GM19468 (cell line): Measurements from ENCODE around the gene ETHE1.

Source experiments
- ATAC-seq: cut with Tn5 transposase; IDR thresholded peaks from one replicate; pipeline ENCODE4 v1.9.1; 2021; ENCODE audit warnings: mild to moderate bottlenecking, moderate library complexity, moderate number of reproducible peaks; ENCODE audit not compliant: unreplicated experiment; ENCODE audit errors: extremely low read depth

The ETHE1 gene

DNA sequence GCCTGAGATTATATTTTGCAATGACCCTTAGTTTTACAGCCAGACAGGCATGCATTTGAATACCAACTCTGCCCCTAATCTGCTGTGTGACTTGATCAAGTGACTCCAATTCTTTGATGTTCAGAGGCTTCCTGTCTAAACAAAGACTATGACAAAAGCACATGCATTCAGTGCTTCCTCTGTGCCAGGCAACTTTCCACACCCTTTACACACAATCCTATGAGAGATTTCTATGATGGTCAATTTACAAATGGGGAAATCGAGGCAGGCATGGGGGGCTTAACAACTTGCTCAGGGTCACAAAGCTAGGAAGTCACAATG is 57.9 kb downstream of the ETHE1 start:
- ATAC-seq: no peak

DNA sequence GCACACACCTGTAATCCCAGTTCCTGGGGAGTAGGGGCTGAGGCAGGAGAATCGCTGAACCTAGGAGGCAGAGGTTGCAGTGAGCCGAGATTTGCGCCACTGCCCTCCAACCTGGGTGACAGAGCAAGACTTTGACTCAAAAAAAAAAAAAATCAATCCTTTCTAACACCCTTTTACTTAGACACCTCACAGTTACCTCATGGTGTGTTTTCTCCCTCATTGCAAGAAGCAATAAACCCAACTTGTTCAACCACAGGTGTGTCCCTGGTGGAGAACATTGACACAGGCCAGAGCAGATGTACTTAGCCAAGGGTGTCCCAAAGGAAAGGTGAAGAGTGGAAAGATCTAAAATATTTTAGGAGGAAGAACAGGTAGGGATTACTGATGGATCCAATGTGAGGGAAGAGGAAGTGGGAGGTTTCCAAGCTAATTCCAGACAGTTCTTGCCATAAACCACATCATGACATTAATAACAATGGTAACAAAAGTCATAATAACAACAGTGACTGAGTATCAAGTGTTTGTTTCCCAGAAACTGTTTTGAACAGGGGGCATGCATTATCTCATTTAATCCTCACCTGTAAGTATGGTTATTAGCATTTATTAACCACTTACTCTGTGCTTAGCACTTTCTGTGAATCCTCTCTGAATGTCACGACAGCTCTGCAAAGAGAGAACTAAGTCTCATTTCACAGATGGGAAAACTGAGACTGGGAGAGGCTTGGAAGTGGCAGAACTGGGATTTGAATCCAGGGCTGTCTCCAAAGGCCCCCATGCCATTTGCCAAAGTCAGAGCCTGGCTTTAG is 58.4 kb downstream of the ETHE1 start:
- ATAC-seq: no peak

- no peak for ATAC-seq
Observed at GRCh38 chr19:43467730-43468129, 59.3 kb downstream of the ETHE1 start.

GRCh38 chr19:43467276-43467675 is 59.7 kb downstream of the ETHE1 start:
- ATAC-seq: no peak

DNA sequence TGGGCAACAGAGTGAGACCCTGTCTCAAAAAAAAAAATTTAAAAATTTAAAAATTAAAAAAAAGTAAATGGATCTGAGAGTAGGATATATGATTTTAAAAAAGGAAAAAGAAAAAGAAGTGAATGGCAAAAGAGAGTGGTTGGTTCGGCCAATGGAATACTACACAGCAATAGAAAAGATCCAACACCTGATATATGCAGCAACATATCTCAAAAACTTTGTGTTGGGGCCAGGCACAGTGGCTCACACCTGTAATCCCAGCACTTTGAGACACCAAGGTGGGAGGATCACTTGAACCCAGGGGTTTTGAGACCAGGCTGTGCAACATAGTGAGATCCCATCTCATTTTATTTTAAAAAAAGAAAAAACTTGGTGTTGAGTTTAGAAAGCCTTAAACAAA is 60.2 kb downstream of the ETHE1 start:
- ATAC-seq: no peak

DNA sequence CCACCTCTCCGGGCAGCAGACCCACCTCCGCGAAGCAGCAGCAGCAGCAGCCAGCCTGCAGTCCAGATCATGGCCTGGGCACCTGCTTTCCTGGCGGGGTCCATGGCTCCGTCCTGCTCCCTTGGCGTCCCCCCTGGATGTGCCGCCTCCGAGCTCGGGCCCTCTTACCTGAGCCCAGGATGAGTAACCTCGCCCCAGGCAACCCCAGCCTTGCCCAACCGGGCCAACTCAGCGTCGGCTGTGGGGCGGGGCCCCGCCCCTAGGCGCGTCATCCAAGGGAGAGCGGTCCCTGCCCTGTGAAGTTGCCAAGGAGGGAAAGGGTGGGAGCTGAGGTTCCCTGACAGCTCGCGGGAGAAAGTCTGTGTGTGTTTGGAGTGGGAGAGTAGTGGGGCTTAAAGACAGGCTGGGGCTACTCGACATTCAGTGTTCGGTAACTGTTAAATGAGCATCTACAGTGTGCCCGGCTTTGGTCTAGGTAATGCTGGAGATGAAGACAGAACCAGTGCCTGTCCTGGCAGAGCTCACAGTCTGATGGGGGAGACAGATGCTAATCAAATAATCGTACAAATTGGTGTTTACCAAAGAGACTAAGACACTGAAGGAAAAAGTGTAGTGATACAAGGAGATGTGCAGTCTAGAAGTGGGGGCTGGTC is 61.4 kb downstream of the ETHE1 start, which contains the start of gene LYPD3:
Gene LYPD3 (minus strand): TSS at position 141 of the 653 bp plus-strand sequence. CDS start 37 bp downstream, at position 104.
- ATAC-seq: no peak

DNA sequence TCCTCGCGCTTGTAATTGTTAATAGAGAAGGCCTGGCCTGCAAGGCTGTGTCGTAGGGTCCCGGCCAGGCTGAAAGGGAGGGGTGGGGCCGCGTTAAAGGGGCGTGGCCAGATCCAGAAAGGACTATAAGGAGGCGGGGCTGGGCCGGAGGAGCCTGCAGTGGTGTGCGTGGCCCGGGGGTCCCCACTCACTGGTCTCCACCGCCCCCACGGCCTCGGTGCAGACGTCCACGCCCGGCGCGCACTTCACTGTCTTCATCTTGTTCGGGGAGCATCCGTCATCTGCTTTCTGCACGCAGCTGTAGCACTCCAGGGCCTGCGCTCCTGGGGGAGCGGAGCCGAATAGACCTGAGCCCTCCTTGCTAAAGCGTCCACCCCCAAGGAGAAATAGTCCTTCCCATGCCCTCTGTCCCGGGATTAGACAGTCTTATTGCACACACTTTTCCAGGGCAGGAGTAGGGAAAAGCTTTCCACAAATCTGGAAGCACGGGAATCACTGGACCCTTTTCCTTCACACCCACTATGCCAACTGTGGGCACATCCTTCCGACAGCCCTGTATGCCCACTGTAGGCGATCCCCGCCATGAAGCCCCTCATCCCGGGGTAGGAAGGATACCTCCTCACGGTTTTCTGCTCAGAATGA is 62.7 kb downstream of the ETHE1 start:
- no peak for ATAC-seq

GRCh38 chr19:43463381-43464133 is 63.4 kb downstream of the ETHE1 start:
- ATAC-seq: peak; percentile 68

GRCh38 chr19:43462785-43463380 is 64.1 kb downstream of the ETHE1 start:
- no peak for ATAC-seq

DNA sequence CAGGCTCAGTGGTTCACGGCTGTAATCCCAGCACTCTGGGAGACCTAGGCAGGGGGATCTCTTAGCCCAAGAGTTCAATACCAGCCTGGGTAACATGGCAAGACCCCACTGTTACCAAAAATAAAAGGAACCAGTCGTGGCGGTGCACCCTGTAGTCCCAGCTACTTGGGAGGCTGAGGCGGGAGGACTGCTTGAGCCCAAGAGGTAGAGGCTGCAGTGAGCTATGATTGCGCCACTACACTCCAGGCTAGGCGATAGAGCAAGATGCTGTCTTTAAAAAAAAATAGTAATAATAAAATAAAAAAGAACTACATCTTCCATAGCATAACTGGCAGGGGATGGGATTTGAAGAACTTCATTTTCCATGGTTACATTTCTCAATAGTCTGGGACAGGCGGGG is 64.6 kb downstream of the ETHE1 start:
- ATAC-seq: no peak

GRCh38 chr19:43461303-43461702 is 65.7 kb downstream of the ETHE1 start:
- no peak for ATAC-seq

GRCh38 chr19:43460362-43461016 is 66.5 kb downstream of the ETHE1 start:
- no peak for ATAC-seq

DNA sequence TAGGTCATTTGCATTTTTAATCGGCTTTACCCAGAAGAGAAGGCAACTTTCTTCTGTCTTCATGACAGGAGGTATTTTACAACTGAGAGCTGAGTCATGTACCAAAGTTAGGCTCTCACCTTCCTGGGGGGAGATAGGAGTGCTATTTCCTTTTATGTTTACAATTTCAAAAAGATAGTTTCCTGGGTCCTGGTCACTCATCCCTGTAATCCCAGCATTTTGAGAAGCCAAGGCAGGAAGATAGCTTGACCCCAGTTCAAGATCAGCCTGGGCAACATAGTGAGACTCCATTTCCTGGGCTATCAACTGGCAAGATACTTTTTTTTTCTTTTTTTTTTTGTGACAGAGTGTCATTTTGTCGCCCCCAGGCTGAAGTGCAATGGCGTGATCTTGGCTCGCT is 69.2 kb downstream of the ETHE1 start:
- ATAC-seq: no peak
